ENCODE data around the gene PPFIBP2.

Gene PPFIBP2

DNA sequence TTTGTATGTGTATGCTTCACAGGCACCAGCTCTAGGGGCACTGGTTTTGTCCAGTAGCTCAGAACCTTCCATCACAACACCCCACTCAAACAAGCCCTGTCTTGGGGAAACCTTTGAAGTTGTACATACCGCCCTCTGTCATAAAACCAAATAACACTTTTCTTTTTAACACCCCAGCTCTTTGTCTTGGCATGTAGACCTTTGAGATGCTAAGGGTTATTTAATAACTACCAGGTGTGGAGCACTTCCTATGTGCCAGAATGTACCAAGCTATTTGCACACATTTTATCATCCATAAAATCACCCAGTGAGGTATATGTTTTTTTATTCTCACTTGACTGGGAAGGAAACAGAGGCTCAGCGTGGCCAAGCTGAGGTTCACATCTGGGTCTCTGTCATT lies 108.9 kb downstream of the PPFIBP2 start:
- DNase-seq (ENCODE audit: low read depth, low spot score) = no peak
- no peaks in the 10 kb centered on the region for H3K9me3 ChIP-seq (ENCODE audit: control insufficient read depth, insufficient read depth, low read length)
- no peaks in the 10 kb centered on the region for H3K27me3 ChIP-seq (ENCODE audit: control insufficient read depth, insufficient read depth, low read length)
- no peaks in the 10 kb centered on the region for H3K36me3 ChIP-seq (ENCODE audit: control insufficient read depth, insufficient read depth, low read length)
- WGBS (ENCODE audit: insufficient coverage, insufficient read length) = no CpG with 5 or more reads among the region's 2 CpGs
- H3K27ac ChIP-seq (ENCODE audit: low read length) = no peak overlapping the region
- no peak overlapping the region for H3K4me3 ChIP-seq (ENCODE audit: low read length)
- peaks cover 2% of the 10 kb centered on the region; the same call in 1 of the 2 replicates for H3K4me1 ChIP-seq (ENCODE audit: control insufficient read depth, insufficient read depth, low read length)

DNA sequence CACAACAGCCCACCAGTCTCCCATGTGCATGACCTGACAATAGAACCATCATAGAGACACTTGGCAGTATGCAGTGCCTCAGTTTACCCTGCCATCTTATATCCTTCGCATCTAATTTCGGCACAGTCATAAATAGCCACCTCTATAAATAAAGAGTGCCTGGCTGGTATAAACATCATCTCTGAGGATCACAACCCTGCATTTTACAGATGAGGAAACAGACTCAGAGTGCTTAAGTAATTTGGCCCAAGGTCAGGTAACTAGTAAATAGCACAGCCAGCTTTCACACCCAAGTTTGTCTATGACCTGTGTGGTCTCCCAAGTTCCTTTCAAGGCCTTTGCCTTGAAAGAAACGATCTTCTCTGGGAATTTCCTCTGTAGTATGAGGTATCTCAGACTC lies 114.9 kb downstream of the PPFIBP2 start:
- no peak overlapping the region for H3K4me3 ChIP-seq (ENCODE audit: low read length)
- no peak overlapping the region for H3K27ac ChIP-seq (ENCODE audit: low read length)
- H3K9me3 ChIP-seq (ENCODE audit: control insufficient read depth, insufficient read depth, low read length) = no peaks in the 10 kb centered on the region
- H3K36me3 ChIP-seq (ENCODE audit: control insufficient read depth, insufficient read depth, low read length) = no peaks in the 10 kb centered on the region
- no peaks in the 10 kb centered on the region for H3K27me3 ChIP-seq (ENCODE audit: control insufficient read depth, insufficient read depth, low read length)
- H3K4me1 ChIP-seq (ENCODE audit: control insufficient read depth, insufficient read depth, low read length) = no peaks in the 10 kb centered on the region
- no peak for DNase-seq (ENCODE audit: low read depth, low spot score)
- no CpG with 5 or more reads among the region's 3 CpGs for WGBS (ENCODE audit: insufficient coverage, insufficient read length)

DNA sequence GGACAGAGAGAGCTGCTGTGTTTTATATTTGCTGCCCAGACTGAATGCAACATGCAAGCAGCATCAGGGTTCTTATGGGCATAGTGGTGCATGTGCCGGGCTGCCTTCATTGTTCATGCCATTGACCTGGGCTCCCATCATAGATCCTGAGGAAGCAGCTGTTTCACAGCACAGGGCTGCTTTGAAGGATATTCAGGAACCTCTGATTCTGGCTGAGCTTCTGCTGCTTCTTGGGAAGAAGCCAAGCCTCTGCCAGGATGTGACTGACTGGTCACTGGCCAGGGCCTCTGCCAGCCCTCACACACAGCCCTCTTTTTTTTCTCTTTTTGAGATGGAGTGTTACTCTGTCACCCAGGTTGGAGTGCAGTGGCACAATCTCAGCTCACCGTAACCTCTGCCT lies 116.2 kb downstream of the PPFIBP2 start:
- no peaks in the 10 kb centered on the region for H3K9me3 ChIP-seq (ENCODE audit: control insufficient read depth, insufficient read depth, low read length)
- no peaks in the 10 kb centered on the region for H3K27me3 ChIP-seq (ENCODE audit: control insufficient read depth, insufficient read depth, low read length)
- H3K4me3 ChIP-seq (ENCODE audit: low read length) = no peak overlapping the region
- no peak overlapping the region for H3K27ac ChIP-seq (ENCODE audit: low read length)
- H3K4me1 ChIP-seq (ENCODE audit: control insufficient read depth, insufficient read depth, low read length) = no peaks in the 10 kb centered on the region
- DNase-seq (ENCODE audit: low read depth, low spot score) = no peak
- no CpG with 5 or more reads among the region's 2 CpGs for WGBS (ENCODE audit: insufficient coverage, insufficient read length)
- H3K36me3 ChIP-seq (ENCODE audit: control insufficient read depth, insufficient read depth, low read length) = no peaks in the 10 kb centered on the region

DNA sequence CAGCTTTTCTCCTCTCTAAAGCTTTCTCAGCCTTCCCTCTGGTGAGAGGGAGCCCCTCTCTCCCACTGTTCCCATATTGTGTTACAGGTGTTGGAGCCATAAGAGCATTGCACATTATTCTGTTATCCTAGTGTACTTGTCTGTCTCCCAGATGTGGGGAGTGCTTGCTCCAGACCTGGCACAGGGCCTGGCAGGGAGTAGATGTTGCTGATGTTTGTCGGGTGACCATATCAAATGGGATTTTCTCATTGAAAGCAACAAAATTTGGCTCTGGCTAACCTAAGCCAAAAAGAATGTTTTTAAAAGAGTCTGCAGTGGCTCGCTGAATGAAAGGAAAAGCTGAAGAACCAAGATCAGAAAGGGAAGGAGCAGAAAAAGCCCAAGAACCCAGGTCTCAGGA lies 118.4 kb downstream of the PPFIBP2 start:
- no peaks in the 10 kb centered on the region for H3K9me3 ChIP-seq (ENCODE audit: control insufficient read depth, insufficient read depth, low read length)
- no peaks in the 10 kb centered on the region for H3K27me3 ChIP-seq (ENCODE audit: control insufficient read depth, insufficient read depth, low read length)
- no peak overlapping the region for H3K27ac ChIP-seq (ENCODE audit: low read length)
- no peak for DNase-seq (ENCODE audit: low read depth, low spot score)
- no peaks in the 10 kb centered on the region for H3K36me3 ChIP-seq (ENCODE audit: control insufficient read depth, insufficient read depth, low read length)
- H3K4me1 ChIP-seq (ENCODE audit: control insufficient read depth, insufficient read depth, low read length) = no peaks in the 10 kb centered on the region
- no CpG with 5 or more reads among the region's 2 CpGs for WGBS (ENCODE audit: insufficient coverage, insufficient read length)
- no peak overlapping the region for H3K4me3 ChIP-seq (ENCODE audit: low read length)

DNA sequence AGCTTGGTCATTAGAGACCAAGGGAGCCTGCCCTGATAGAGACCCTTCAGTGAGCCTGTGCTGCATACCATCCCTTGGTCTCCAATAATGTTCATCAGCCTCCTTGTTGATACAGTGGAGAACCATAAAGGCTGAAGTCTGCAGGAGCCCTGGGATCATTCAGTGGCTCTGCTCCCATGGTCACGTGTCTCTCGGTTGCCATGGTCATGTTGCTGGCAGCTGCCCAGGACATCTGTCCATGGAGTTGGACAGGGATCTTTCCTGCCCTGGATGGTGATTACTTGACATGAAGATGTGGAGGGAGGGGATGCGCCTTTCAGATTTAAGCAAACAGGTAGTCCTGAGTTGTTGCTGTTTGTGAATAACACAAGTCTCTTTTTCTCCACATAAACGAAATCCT lies 121.3 kb downstream of the PPFIBP2 start:
- no peaks in the 10 kb centered on the region for H3K27me3 ChIP-seq (ENCODE audit: control insufficient read depth, insufficient read depth, low read length)
- no peaks in the 10 kb centered on the region for H3K9me3 ChIP-seq (ENCODE audit: control insufficient read depth, insufficient read depth, low read length)
- no peak overlapping the region for H3K4me3 ChIP-seq (ENCODE audit: low read length)
- DNase-seq (ENCODE audit: low read depth, low spot score) = no peak
- no peaks in the 10 kb centered on the region for H3K36me3 ChIP-seq (ENCODE audit: control insufficient read depth, insufficient read depth, low read length)
- H3K27ac ChIP-seq (ENCODE audit: low read length) = no peak overlapping the region
- no peaks in the 10 kb centered on the region for H3K4me1 ChIP-seq (ENCODE audit: control insufficient read depth, insufficient read depth, low read length)
- WGBS (ENCODE audit: insufficient coverage, insufficient read length) = no CpG with 5 or more reads among the region's 4 CpGs

DNA sequence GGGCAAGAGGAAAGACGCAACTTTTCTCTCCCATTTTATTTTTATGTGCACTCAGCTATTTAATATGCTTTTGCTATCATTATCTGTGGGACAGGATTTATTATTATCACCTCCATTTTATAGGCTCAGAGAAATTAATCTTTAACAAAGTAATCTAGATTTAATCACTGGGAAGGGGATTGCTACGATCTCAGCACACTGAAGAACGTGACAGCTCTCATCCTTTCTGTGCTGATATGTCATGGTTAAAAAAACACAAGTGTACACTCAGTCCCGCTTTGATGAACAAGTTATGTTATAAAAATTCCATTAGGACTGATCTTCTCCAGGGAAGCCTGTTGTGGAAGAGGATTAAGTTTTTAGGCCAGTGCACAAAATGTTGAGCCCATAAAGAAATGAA lies 121.9 kb downstream of the PPFIBP2 start:
- no peaks in the 10 kb centered on the region for H3K9me3 ChIP-seq (ENCODE audit: control insufficient read depth, insufficient read depth, low read length)
- no peak for DNase-seq (ENCODE audit: low read depth, low spot score)
- H3K36me3 ChIP-seq (ENCODE audit: control insufficient read depth, insufficient read depth, low read length) = no peaks in the 10 kb centered on the region
- no CpG with 5 or more reads among the region's 4 CpGs for WGBS (ENCODE audit: insufficient coverage, insufficient read length)
- no peak overlapping the region for H3K27ac ChIP-seq (ENCODE audit: low read length)
- H3K27me3 ChIP-seq (ENCODE audit: control insufficient read depth, insufficient read depth, low read length) = no peaks in the 10 kb centered on the region
- no peak overlapping the region for H3K4me3 ChIP-seq (ENCODE audit: low read length)
- no peaks in the 10 kb centered on the region for H3K4me1 ChIP-seq (ENCODE audit: control insufficient read depth, insufficient read depth, low read length)

DNA sequence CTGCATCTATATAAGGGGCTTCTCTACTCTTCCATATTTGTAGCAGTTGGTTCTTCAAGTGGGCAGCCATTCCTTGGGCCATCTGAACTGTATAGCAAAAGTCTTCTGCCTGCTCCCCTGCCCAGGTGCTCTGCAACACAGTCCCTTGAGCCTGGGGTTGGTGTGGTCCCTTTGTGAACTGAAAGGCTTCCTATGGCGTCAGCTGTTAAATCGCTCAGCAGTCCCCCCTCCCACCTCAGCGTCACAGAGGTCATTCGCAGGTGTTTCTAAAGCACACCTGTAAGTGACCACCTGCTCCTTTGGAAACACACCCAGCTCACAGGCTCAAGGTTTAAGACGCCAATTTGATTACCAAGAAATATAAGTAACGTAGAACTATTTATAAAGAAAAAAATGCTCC lies 122.6 kb downstream of the PPFIBP2 start:
- Histone ChIP-seq H3K27ac (ENCODE audit: low read length) (no peak overlapping the region), H3K36me3 (ENCODE audit: control insufficient read depth, insufficient read depth, low read length) (no peaks in the 10 kb centered on the region), H3K4me1 (ENCODE audit: control insufficient read depth, insufficient read depth, low read length) (no peaks in the 10 kb centered on the region), H3K4me3 (ENCODE audit: low read length) (no peak overlapping the region), H3K9me3 (ENCODE audit: control insufficient read depth, insufficient read depth, low read length) (no peaks in the 10 kb centered on the region), H3K27me3 (ENCODE audit: control insufficient read depth, insufficient read depth, low read length) (no peaks in the 10 kb centered on the region)
- WGBS (ENCODE audit: insufficient coverage, insufficient read length) = no CpG with 5 or more reads among the region's 6 CpGs
- DNase-seq (ENCODE audit: low read depth, low spot score) = no peak

DNA sequence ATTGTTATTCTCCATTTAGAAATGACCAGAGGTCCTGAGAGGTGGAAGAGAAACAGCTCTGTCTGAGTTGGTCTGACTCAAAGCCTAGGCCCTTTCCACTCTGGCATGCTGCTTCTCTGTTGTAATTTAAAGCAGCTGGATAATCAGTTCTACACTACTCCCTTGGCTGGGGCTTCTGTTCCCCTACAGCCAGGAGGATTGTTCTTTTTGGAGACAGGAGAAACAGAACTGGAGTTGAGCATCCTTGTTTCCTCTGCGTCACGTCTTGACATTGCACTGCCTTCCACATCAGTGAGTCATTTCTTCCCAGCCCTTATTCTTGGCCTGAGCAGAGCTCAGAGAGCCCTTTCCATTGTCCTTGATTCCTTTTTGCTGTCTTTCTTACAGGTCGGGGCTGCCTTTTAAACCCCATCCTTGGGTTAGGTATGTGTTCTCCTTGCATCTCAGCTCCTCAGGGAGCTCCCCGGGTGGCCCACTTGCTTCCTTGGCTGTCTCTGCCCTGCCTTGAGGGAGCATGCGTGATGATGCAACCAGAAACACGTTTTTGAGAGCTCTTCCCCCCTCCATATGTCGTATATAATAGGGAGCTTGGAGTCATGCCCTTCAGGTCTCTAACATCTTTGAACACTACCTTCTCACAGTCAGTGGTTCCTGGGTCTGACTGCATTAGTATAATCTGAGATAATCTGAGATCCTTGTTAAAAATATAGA lies 123.8 kb downstream of the PPFIBP2 start:
- Histone ChIP-seq H3K27ac (ENCODE audit: low read length) (no peak overlapping the region), H3K4me3 (ENCODE audit: low read length) (no peak overlapping the region), H3K4me1 (ENCODE audit: control insufficient read depth, insufficient read depth, low read length) (no peaks in the 10 kb centered on the region), H3K27me3 (ENCODE audit: control insufficient read depth, insufficient read depth, low read length) (no peaks in the 10 kb centered on the region), H3K36me3 (ENCODE audit: control insufficient read depth, insufficient read depth, low read length) (no peaks in the 10 kb centered on the region), H3K9me3 (ENCODE audit: control insufficient read depth, insufficient read depth, low read length) (no peaks in the 10 kb centered on the region)
- WGBS (ENCODE audit: insufficient coverage, insufficient read length) = no CpG with 5 or more reads among the region's 7 CpGs
- no peak for DNase-seq (ENCODE audit: low read depth, low spot score)

DNA sequence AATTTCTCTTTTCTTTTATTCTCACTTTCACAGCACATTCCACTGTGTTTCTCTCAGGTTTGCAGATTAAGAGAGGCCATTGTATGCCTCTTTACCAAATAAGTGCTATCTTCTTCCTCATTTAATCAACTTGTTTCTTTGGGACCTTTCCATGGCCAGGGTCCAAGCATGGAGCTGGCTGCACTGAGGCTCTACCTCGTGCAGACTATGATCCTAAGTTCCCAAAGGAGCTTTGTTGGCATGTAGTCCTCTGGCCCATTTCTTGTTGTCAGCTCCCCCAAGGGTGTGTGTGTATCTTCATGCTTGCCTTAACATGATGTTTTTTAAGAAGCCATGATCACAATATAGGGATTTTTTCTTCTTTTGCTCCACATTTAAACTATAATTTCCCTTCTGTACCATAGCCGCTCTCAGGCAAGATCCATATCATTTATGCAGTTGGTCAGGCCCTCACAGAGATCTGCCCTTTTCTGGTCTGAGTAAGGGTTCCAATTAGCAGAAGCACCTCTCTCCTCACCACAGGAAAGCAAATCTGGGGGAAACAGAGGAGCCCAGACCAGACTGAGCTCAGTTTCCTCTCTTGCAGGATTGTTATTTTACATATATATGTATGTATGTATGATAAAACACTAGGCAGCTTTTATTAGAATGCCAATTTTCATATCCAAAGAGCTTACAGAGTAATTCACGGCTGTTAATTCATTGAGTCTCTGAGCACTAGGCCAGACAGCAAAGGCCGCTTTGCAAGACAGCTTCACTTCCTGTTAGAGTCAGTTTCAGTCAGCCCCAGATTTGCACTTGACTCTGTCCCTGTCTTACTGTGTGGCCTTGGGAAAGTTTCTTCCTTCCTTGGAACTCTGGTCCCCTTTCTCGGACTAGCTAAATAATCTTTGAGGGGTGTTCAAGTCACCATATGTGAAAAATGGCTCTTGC lies 125.2 kb downstream of the PPFIBP2 start:
- no peaks in the 10 kb centered on the region for H3K27me3 ChIP-seq (ENCODE audit: control insufficient read depth, insufficient read depth, low read length)
- no peak overlapping the region for H3K27ac ChIP-seq (ENCODE audit: low read length)
- no peaks in the 10 kb centered on the region for H3K4me1 ChIP-seq (ENCODE audit: control insufficient read depth, insufficient read depth, low read length)
- H3K4me3 ChIP-seq (ENCODE audit: low read length) = no peak overlapping the region
- no CpG with 5 or more reads among the region's 5 CpGs for WGBS (ENCODE audit: insufficient coverage, insufficient read length)
- H3K9me3 ChIP-seq (ENCODE audit: control insufficient read depth, insufficient read depth, low read length) = no peaks in the 10 kb centered on the region
- DNase-seq (ENCODE audit: low read depth, low spot score) = no peak
- no peaks in the 10 kb centered on the region for H3K36me3 ChIP-seq (ENCODE audit: control insufficient read depth, insufficient read depth, low read length)

DNA sequence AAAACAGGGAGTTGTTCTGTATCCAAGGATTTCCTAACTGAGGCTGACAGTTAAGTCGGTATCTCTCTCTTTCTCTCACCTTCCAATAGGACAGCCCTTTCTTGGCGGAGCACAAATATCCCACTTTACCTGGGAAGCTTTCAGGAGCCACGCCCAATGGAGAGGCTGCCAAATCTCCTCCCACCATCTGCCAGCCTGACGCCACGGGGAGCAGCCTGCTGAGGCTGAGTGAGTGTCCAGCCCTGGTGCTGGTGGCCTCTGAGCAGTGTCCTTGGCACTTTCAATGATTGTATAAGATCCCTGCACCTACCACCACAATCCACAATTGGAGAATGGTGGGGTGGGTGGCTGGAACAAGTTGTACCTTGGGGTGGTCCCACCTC lies 125.8 kb downstream of the PPFIBP2 start:
- Histone ChIP-seq H3K9me3 (ENCODE audit: control insufficient read depth, insufficient read depth, low read length) (no peaks in the 10 kb centered on the region), H3K36me3 (ENCODE audit: control insufficient read depth, insufficient read depth, low read length) (no peaks in the 10 kb centered on the region)

More for the DNA sequence above, 125.8 kb downstream of the PPFIBP2 start:
- Histone ChIP-seq H3K4me3 (ENCODE audit: low read length) (no peak overlapping the region), H3K4me1 (ENCODE audit: control insufficient read depth, insufficient read depth, low read length) (no peaks in the 10 kb centered on the region), H3K27ac (ENCODE audit: low read length) (no peak overlapping the region), H3K27me3 (ENCODE audit: control insufficient read depth, insufficient read depth, low read length) (no peaks in the 10 kb centered on the region)
- WGBS (ENCODE audit: insufficient coverage, insufficient read length) = no CpG with 5 or more reads among the region's 5 CpGs
- no peak for DNase-seq (ENCODE audit: low read depth, low spot score)
